HEK293 (cell line): ENCODE data around the gene NAT10.
"Not testable (repeated sequence)": the region's sequence is repeated elsewhere in the genome, so short reads cannot be mapped to it uniquely, and the experiment has no call there.

Source experiments
- BCL11A ChIP-seq: fragments of 450-650 bp; formaldehyde crosslinking; IDR thresholded peaks from 2 replicates; pipeline ENCODE4 v1.5.1; 2016; ENCODE audit warnings: low read depth, missing biosample characterization, missing genetic modification characterization
- BCL11B ChIP-seq: fragments of 450-650 bp; formaldehyde crosslinking; IDR thresholded peaks from 2 replicates; pipeline ENCODE4 v1.5.1; 2016; ENCODE audit warnings: low read depth, missing biosample characterization, missing genetic modification characterization
- CTCF ChIP-seq: fragments of 450-650 bp; formaldehyde crosslinking; IDR thresholded peaks from 2 replicates; pipeline ENCODE4 v1.5.1; 2016; ENCODE audit warnings: missing biosample characterization, missing genetic modification characterization
- GLI4 ChIP-seq: fragments of 450-650 bp; formaldehyde crosslinking; IDR thresholded peaks from 2 replicates; pipeline ENCODE4 v1.5.1; 2016; ENCODE audit warnings: missing biosample characterization, missing genetic modification characterization
- HOXA7 ChIP-seq: sonication (generic); formaldehyde crosslinking; IDR thresholded peaks from 2 replicates; pipeline ENCODE4 v1.8.1; 2022; ENCODE audit warnings: missing genetic modification reagents, borderline replicate concordance
- REST ChIP-seq: fragments of 450-650 bp; formaldehyde crosslinking; IDR thresholded peaks from 2 replicates; pipeline ENCODE4 v1.5.1; 2016; ENCODE audit warnings: missing biosample characterization, missing genetic modification characterization
- ZBTB44 ChIP-seq: fragments of 450-650 bp; IDR thresholded peaks from 2 replicates; pipeline ENCODE4 v1.5.1; 2018; ENCODE audit warnings: missing biosample characterization, mild to moderate bottlenecking, missing genetic modification characterization
- ZNF114 ChIP-seq: fragments of 450-650 bp; formaldehyde crosslinking; IDR thresholded peaks from 2 replicates; pipeline ENCODE4 v1.5.0; 2017; ENCODE audit warnings: missing biosample characterization, missing genetic modification characterization
- ZNF169 ChIP-seq: fragments of 450-650 bp; formaldehyde crosslinking; IDR thresholded peaks from 2 replicates; pipeline ENCODE4 v1.5.1; 2016; ENCODE audit warnings: missing biosample characterization, missing genetic modification characterization
- ZNF274 ChIP-seq, 2 experiments: fragments of 200-500 bp in 1 of 2; fragments of 450-650 bp in 1 of 2; sonication (Bioruptor generic) in 1 of 2; formaldehyde crosslinking in 1 of 2; IDR thresholded peaks; 2 replicates each; pipeline versions ENCODE4 v1.5.1 to v1.6.1; 2014 to 2016; ENCODE audit warnings: borderline replicate concordance in 1 of 2, inconsistent platforms in 1 of 2, low read length in 1 of 2, missing biosample characterization in 1 of 2, missing genetic modification characterization in 1 of 2

GRCh38 chr11:34180814-34181165 is 75.4 kb downstream of the NAT10 start:
- TF ChIP-seq CTCF (tag by site-specific recombination); ZBTB44 (tag by site-specific recombination); ZNF274 (IDR thresholded peaks at IDR 0.05; ENCODE audit: low read length); ZNF274 (tag by site-specific recombination; IDR thresholded peaks at IDR 0.05; ENCODE audit: borderline replicate concordance); BCL11B (tag by site-specific recombination); BCL11A (tag by site-specific recombination); REST (tag by site-specific recombination); HOXA7 (CRISPR knock-in tag); GLI4 (tag by site-specific recombination); ZNF169 (tag by site-specific recombination); ZNF114: not testable (repeated sequence)
